GM12878 (cell line): Measurements from ENCODE around the gene MPRIP. TPM values are rescaled to one million over a fixed set of nuclear protein-coding genes. Genes with fewer than 3 reads are reported as not detected.

Experiments
- BCL11A ChIP-seq: IDR thresholded peaks from 2 replicates; pipeline ENCODE4 v1.6.1; 2011; ENCODE audit warnings: low read depth, low read length
- BCL3 ChIP-seq: IDR thresholded peaks from 2 replicates; pipeline ENCODE4 v1.6.1; 2011; ENCODE audit warnings: borderline replicate concordance, low read depth, mild to moderate bottlenecking, moderate library complexity, low read length; ENCODE audit not compliant: insufficient read depth, poor library complexity, severe bottlenecking
- CHD2 ChIP-seq: IDR thresholded peaks from 2 replicates; pipeline ENCODE4 v1.6.1; 2011; ENCODE audit warnings: low read depth, low read length, improper control_type of control experiment, borderline replicate concordance
- CREM ChIP-seq: IDR thresholded peaks from 2 replicates; pipeline ENCODE4 v1.6.1; 2014; ENCODE audit warnings: antibody characterized with exemption, low read depth
- E2F8 ChIP-seq: fragments of 450-650 bp; IDR thresholded peaks from 2 replicates; pipeline ENCODE4 v1.6.1; 2018; ENCODE audit warnings: mild to moderate bottlenecking, low read depth, moderate library complexity; ENCODE audit not compliant: partially characterized antibody
- EP300 ChIP-seq, 2 experiments: fragments of 150-350 bp in 1 of 2; IDR thresholded peaks; 2 replicates each; pipeline ENCODE4 v1.6.1; 2011 to 2012; ENCODE audit warnings: low read depth in 2 of 2, low read length in 2 of 2, borderline replicate concordance in 1 of 2, improper control_type of control experiment in 1 of 2, inconsistent platforms in 1 of 2; ENCODE audit not compliant: control insufficient read depth in 1 of 2
- ESRRA ChIP-seq: IDR thresholded peaks from 2 replicates; pipeline ENCODE4 v1.6.1; 2012; ENCODE audit warnings: mild to moderate bottlenecking, low read length, improper control_type of control experiment
- GABPA ChIP-seq: IDR thresholded peaks from 2 replicates; pipeline ENCODE4 v1.6.1; 2014; ENCODE audit warnings: antibody characterized with exemption, low read depth, mild to moderate bottlenecking, inconsistent platforms
- LARP7 ChIP-seq: fragments of 450-650 bp; IDR thresholded peaks from 2 replicates; pipeline ENCODE4 v1.6.1; 2017; ENCODE audit warnings: mild to moderate bottlenecking
- MTA3 ChIP-seq: IDR thresholded peaks from 2 replicates; pipeline ENCODE4 v1.6.1; 2012; ENCODE audit warnings: low read length, inconsistent platforms, borderline replicate concordance
- MYB ChIP-seq: fragments of 150-350 bp; IDR thresholded peaks from 2 replicates; pipeline ENCODE4 v1.6.1; 2014; ENCODE audit warnings: mild to moderate bottlenecking, low read depth, low read length, borderline replicate concordance
- NFIC ChIP-seq: IDR thresholded peaks from 2 replicates; pipeline ENCODE4 v1.6.1; 2012; ENCODE audit warnings: low read depth, mild to moderate bottlenecking, inconsistent platforms, low read length, moderate library complexity
- NKRF ChIP-seq: fragments of 450-650 bp; conservative IDR thresholded peaks from 2 replicates; pipeline ENCODE4 v1.6.1; 2017; ENCODE audit warnings: mild to moderate bottlenecking, moderate library complexity
- PAX8 ChIP-seq: fragments of 450-650 bp; IDR thresholded peaks from 2 replicates; pipeline ENCODE4 v1.6.1; 2017; ENCODE audit warnings: mild to moderate bottlenecking, moderate library complexity
- POU2F2 ChIP-seq: IDR thresholded peaks from 3 replicates; pipeline ENCODE4 v1.6.1; 2011; ENCODE audit warnings: low read depth, mild to moderate bottlenecking, low read length, borderline replicate concordance
- PRDM15 ChIP-seq: fragments of 450-650 bp; formaldehyde crosslinking; IDR thresholded peaks from 2 replicates; pipeline ENCODE4 v1.4.0; 2020; ENCODE audit warnings: mild to moderate bottlenecking, moderate library complexity
- SRF ChIP-seq, 2 experiments: IDR thresholded peaks; 2 replicates each; pipeline ENCODE4 v1.6.1; 2011; ENCODE audit warnings: low read depth in 2 of 2, low read length in 2 of 2, mild to moderate bottlenecking in 1 of 2, moderate library complexity in 1 of 2
- WRNIP1 ChIP-seq: IDR thresholded peaks from 2 replicates; pipeline ENCODE4 v1.6.1; 2011; ENCODE audit warnings: low read depth, low read length, improper control_type of control experiment, borderline replicate concordance
- ZNF384 ChIP-seq: IDR thresholded peaks from 2 replicates; pipeline ENCODE4 v1.6.1; 2012; ENCODE audit warnings: low read depth, mild to moderate bottlenecking, low read length, improper control_type of control experiment, borderline replicate concordance
- polyA plus RNA-seq, 11 experiments: library from polyadenylated mRNA; depleted of rRNA in 4 of 11; unstranded in 6 of 11; stranded (reverse) in 5 of 11; fragments of >200 nt; fragmentation: Nextera tagmentation in 4 of 11; fragmentation: Illumina TruSeq in 1 of 11; extraction: Ambion mirVana in 4 of 11; extraction: Trizol in 1 of 11; gene quantifications; 1 replicate in 1 of 11; 2 replicates in 10 of 11; pipeline versions ENCODE4 v1.2.1 to v1.2.3, GENCODE V29; 2011 to 2016; ENCODE audit warnings: inconsistent platforms in 2 of 11, missing spikeins in 2 of 11, low read depth in 1 of 11
- total RNA-seq, 4 experiments: library from RNA; depleted of rRNA in 3 of 4; stranded (reverse); fragments of >200 nt in 3 of 4; fragmentation: Illumina TruSeq in 1 of 4; extraction: Trizol in 1 of 4; gene quantifications; 2 replicates each; pipeline versions ENCODE4 v1.2.1 to v1.2.3, GENCODE V29; 2013 to 2021

MPRIP gene
- total and polyA plus RNA-seq, 10 of the 15 experiments (the other 5 are each of a cell fraction or from before 2014, with no cell fraction given) = 16.5 to 168 (median 71.7) TPM

GRCh38 chr17:17237026-17237799 is 195.0 kb downstream of the MPRIP start, which contains the start of gene FLCN (continued):
- TF ChIP-seq BCL3 (no peak), EP300 (IDR thresholded peaks at IDR 0.05; ENCODE audit: borderline replicate concordance in 1 of 2, control insufficient read depth in 1 of 2, low read depth in 2 of 2, low read length in 2 of 2) (no peak), LARP7 (peak; percentile 84), CHD2 (no peak), ESRRA (no peak), POU2F2 (peak; percentile 74; the same call in 2 of the 3 replicates), ZNF384 (no peak), PRDM15 (peak; percentile 78; the same call in 1 of the 2 replicates), NFIC (peak; percentile 89), WRNIP1 (no peak), E2F8 (no peak), MTA3 (no peak), MYB (no peak), PAX8 (no peak), BCL11A (no peak), CREM (peak; percentile 38; the same call in 1 of the 2 replicates), SRF (IDR thresholded peaks at IDR 0.05; ENCODE audit: low read depth in 2 of 2, low read length in 2 of 2) (no peak), NKRF (peak; percentile 87), GABPA (no peak)
